GM12872 (cell line): Measurements from ENCODE around the gene DUSP9.

Source experiments
- TF ChIP-seq, protein P1 (sequence below): IDR thresholded peaks from 3 replicates; pipeline ENCODE4 v1.5.1; 2011; ENCODE audit warnings: low read depth, mild to moderate bottlenecking, low read length, moderate library complexity; ENCODE audit not compliant: insufficient read depth

The DUSP9 gene

DNA sequence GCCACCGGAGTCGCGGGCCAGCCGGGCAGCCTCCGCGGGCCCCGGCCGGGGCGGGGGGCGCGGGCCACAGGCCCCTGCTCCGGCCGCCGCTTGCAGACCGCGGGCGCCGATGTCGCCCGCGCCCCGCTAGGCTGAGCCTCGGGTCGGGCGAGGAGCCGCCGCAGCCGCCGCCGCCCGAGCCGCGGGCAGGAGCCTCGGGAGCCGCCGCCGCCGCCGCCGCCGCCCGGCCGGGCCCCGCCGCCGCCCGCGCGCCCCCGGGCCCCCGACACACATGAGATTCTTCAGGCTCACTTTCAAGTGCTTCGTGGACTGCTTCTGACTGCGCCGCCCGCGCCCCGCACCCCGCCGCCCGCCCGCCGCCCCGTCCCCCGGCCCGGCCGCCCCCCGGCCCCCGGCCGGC lies 41.1 kb downstream of the DUSP9 start:
- TF ChIP-seq, protein P1, sequence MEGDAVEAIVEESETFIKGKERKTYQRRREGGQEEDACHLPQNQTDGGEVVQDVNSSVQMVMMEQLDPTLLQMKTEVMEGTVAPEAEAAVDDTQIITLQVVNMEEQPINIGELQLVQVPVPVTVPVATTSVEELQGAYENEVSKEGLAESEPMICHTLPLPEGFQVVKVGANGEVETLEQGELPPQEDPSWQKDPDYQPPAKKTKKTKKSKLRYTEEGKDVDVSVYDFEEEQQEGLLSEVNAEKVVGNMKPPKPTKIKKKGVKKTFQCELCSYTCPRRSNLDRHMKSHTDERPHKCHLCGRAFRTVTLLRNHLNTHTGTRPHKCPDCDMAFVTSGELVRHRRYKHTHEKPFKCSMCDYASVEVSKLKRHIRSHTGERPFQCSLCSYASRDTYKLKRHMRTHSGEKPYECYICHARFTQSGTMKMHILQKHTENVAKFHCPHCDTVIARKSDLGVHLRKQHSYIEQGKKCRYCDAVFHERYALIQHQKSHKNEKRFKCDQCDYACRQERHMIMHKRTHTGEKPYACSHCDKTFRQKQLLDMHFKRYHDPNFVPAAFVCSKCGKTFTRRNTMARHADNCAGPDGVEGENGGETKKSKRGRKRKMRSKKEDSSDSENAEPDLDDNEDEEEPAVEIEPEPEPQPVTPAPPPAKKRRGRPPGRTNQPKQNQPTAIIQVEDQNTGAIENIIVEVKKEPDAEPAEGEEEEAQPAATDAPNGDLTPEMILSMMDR: no peak

DNA sequence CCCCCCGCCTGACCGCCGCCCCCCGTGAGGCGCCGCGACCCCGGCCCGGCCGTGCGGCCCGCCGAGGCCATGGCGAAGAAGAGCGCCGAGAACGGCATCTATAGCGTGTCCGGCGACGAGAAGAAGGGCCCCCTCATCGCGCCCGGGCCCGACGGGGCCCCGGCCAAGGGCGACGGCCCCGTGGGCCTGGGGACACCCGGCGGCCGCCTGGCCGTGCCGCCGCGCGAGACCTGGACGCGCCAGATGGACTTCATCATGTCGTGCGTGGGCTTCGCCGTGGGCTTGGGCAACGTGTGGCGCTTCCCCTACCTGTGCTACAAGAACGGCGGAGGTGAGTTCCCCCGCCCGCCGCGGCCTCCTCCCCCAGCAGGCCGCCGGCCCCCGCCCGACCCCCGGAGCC lies 41.5 kb downstream of the DUSP9 start:
- TF ChIP-seq, protein P1: no peak

DNA sequence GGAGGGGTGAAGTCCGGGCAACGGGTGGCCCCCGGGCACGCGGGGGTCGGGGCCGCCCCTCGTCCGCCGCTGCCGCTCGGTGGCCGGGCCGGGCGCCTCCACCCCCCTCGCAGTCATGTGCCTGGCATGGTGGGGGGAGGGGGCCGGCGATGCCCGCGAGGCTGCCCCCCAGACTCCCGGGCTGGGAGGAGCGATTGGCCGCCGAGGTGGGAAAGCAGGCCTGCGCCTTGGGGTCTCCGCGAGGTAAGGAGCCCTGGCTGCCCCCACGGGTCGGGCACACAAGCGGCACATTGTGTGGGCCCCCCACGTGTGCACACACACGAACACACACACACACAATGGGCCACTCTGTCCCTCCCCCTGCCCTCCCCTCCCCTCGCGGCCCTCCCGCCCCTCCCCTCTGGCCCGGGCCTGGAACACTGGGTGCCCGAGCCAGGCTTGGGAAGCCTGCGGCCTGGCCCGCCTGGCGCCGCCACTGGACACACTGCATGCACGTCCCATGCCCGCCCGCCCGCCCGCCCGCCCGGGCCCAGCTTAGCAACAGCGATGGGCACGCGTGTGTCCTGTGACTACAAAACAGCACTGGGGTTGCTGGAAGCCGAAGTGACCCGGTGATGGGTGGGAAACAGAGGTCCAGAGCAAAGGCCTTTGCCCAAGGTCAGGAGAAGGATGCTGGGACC lies 42.0 kb downstream of the DUSP9 start:
- TF ChIP-seq, protein P1: no peak

DNA sequence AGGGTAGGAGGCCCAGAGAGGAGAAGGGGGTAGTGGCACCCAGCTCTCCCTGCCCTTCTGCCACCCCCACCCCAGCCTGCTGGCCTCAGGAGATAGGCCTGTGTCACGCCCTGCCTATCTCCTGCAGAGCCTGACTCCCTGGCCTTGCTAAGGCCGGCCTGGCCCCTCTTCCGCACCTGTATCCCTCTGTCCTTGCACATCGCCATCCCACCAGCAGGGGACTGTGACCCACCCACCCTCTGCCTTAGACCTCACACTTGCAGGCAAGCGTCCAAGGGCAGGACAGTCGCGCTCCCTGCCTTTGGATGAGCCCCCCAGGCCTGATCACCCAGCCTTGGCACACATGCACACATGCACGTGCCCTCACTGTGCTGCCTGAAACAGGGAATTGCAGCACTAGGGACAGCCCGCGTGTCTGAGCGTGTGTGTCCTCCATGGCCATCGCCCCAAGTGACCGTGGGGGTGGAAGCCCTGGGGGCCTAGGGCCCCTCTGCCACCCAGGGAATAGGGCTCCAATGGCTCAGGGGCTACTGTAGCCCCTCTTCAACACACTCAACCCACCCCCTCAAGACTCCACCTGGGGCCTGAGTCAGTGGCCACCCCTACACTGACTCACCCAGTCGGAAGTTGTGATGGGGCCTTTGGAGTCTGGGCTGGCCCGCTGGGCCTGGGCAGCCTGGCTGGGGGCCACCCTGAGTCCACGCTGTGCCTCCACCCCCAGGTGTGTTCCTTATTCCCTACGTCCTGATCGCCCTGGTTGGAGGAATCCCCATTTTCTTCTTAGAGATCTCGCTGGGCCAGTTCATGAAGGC lies 42.9 kb downstream of the DUSP9 start:
- TF ChIP-seq, protein P1: no peak

DNA sequence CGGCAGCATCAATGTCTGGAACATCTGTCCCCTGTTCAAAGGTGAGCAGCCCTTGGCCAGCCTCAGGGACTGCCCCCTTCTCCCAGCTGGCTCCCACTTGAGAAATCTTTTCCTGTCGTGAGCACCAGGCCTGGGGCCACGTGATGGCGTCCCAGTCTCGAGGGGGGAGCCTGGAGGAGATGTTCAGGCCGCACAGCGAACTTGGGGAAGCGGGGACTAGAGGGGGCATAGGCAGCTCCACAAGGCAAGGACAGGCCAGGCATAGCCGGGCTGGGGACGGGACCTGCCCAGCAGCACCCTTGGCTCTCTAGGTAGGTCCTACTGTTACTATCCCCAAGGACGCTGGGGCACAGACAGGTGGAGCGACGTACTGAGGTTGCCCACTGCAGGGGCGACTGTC lies 43.5 kb downstream of the DUSP9 start:
- TF ChIP-seq, protein P1: no peak

DNA sequence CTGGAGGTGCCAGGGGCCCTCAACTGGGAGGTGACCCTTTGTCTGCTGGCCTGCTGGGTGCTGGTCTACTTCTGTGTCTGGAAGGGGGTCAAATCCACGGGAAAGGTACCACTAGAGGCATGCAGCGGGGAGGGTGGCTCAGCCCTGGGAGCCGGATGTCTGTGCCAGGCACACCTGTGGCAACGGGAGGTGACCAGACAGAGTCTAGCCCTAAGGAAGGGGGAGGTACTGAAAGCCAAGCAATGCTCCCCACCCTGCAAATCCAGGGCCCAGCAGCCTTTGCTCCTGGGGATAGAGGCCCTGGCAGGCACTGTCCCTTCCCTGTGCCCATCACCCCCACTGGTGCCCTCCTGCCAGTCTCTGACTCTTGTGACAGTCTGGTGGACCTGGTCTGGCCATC lies 45.0 kb downstream of the DUSP9 start:
- TF ChIP-seq, protein P1: no peak

DNA sequence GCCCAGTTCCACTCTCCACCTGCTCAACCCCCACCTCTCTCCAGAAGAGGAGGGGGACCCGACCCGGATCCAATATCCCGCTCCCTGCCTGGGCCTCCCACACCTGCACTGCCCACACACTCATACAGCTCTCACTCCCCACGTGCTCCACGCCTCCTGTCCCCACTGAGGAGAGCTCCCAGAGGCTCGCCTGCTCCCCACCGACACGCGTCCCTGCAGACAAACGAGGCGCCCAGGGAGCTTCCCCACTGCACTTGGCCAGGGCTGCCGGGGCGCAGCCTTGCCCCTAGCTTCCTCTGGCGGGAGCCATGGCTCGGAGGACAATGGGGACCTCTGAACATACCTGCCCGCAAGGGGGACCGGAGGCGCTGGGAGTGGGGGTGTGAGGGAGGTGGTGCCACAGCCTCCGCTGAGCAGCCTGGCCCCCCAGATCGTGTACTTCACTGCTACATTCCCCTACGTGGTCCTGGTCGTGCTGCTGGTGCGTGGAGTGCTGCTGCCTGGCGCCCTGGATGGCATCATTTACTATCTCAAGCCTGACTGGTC lies 45.7 kb downstream of the DUSP9 start:
- TF ChIP-seq, protein P1: no peak
